Measurements from ENCODE around the gene PRELP.

- TF ChIP-seq CTCF (conservative IDR thresholded peaks at IDR 0.05 in 1 of 2, IDR thresholded peaks at IDR 0.05 in 1 of 2; ENCODE audit: extremely low read depth in 1 of 2, insufficient read depth in 1 of 2, low read depth in 1 of 2, low read length in 2 of 2) (no peak), EZH2 (IDR thresholded peaks at IDR 0.05; ENCODE audit: borderline replicate concordance, low read length) (no peak)
These were observed 35.9 kb downstream of the PRELP start for GRCh38 chr1:203511513-203511912.
